Trophoblast cell (in vitro differentiated cells and primary cell): ENCODE data around the gene AUTS2.
A peak's percentile ranks its signal among the peaks of the same experiment; 100 is the strongest.

Experiments
- DNase-seq, 2 donors: peaks; one replicate each; pipeline ENCODE4 v3.0.0-alpha.2; 2016
- H2AFZ ChIP-seq: 2 replicates; pipeline ENCODE4 v1.6.1; 2013; ENCODE audit warnings: low read length, moderate library complexity, mild to moderate bottlenecking; ENCODE audit not compliant: insufficient read depth, poor library complexity
- H2AK5ac ChIP-seq: 2 replicates; pipeline ENCODE4 v1.6.1; 2013; ENCODE audit warnings: mild to moderate bottlenecking, low read length
- H2BK120ac ChIP-seq: 2 replicates; pipeline ENCODE4 v1.6.1; 2013; ENCODE audit warnings: low read length, mild to moderate bottlenecking, moderate library complexity; ENCODE audit not compliant: insufficient read depth, poor library complexity
- H2BK12ac ChIP-seq: 2 replicates; pipeline ENCODE4 v1.6.1; 2013; ENCODE audit warnings: mild to moderate bottlenecking, low read length, moderate library complexity
- H2BK5ac ChIP-seq: 2 replicates; pipeline ENCODE4 v1.6.1; 2013; ENCODE audit warnings: low read length, low read depth, moderate library complexity, mild to moderate bottlenecking; ENCODE audit not compliant: poor library complexity
- H3K14ac ChIP-seq: 2 replicates; pipeline ENCODE4 v1.6.1; 2013; ENCODE audit warnings: mild to moderate bottlenecking, low read length
- H3K18ac ChIP-seq: 2 replicates; pipeline ENCODE4 v1.6.1; 2013; ENCODE audit warnings: mild to moderate bottlenecking, low read length
- H3K23ac ChIP-seq: 2 replicates; pipeline ENCODE4 v1.6.1; 2013; ENCODE audit warnings: low read length
- H3K27ac ChIP-seq: 2 replicates; pipeline ENCODE4 v1.5.1; 2013; ENCODE audit warnings: low read depth, mild to moderate bottlenecking, inconsistent platforms, low read length, moderate library complexity
- H3K27me3 ChIP-seq: 2 replicates; pipeline ENCODE4 v1.6.1; 2013; ENCODE audit warnings: inconsistent platforms, mild to moderate bottlenecking, low read length, moderate library complexity; ENCODE audit not compliant: insufficient read depth
- H3K36me3 ChIP-seq, 2 experiments: 1 replicate in 1 of 2; 2 replicates in 1 of 2; pipeline ENCODE4 v1.6.1; 2013; ENCODE audit warnings: low read length in 2 of 2, mild to moderate bottlenecking in 2 of 2, moderate library complexity in 1 of 2; ENCODE audit not compliant: insufficient read depth in 2 of 2, control insufficient read depth in 1 of 2
- H3K4ac ChIP-seq: 2 replicates; pipeline ENCODE4 v1.6.1; 2013; ENCODE audit warnings: low read depth, mild to moderate bottlenecking, low read length, moderate library complexity
- H3K4me1 ChIP-seq, 2 experiments: 1 replicate in 1 of 2; 2 replicates in 1 of 2; pipeline ENCODE4 v1.6.1; 2013; ENCODE audit warnings: low read length in 2 of 2, mild to moderate bottlenecking in 2 of 2, moderate library complexity in 1 of 2; ENCODE audit not compliant: insufficient read depth in 2 of 2, control insufficient read depth in 1 of 2
- H3K4me2 ChIP-seq: 2 replicates; pipeline ENCODE4 v1.6.1; 2013; ENCODE audit warnings: inconsistent platforms, mild to moderate bottlenecking, low read length, moderate library complexity
- H3K4me3 ChIP-seq: 2 replicates; pipeline ENCODE4 v1.5.1; 2013; ENCODE audit warnings: mild to moderate bottlenecking, low read depth, low read length, inconsistent platforms
- H3K79me1 ChIP-seq: one replicate; pipeline ENCODE4 v1.6.1; 2013; ENCODE audit warnings: low read length
- H3K79me2 ChIP-seq: 2 replicates; pipeline ENCODE4 v1.6.1; 2013; ENCODE audit warnings: low read length, mild to moderate bottlenecking; ENCODE audit not compliant: control insufficient read depth, insufficient read depth, poor library complexity
- H3K9ac ChIP-seq: 2 replicates; pipeline ENCODE4 v1.6.1; 2013; ENCODE audit warnings: mild to moderate bottlenecking, low read length
- H3K9me3 ChIP-seq: 2 replicates; pipeline ENCODE4 v1.6.1; 2013; ENCODE audit warnings: low read depth, mild to moderate bottlenecking, control low read depth, inconsistent platforms, low read length; ENCODE audit not compliant: insufficient read depth
- H4K12ac ChIP-seq: 2 replicates; pipeline ENCODE4 v1.6.1; 2013; ENCODE audit warnings: low read depth, mild to moderate bottlenecking, low read length, moderate library complexity
- H4K8ac ChIP-seq: 2 replicates; pipeline ENCODE4 v1.6.1; 2013; ENCODE audit warnings: low read depth, mild to moderate bottlenecking, low read length, moderate library complexity
- H4K91ac ChIP-seq: one replicate; pipeline ENCODE4 v1.6.1; 2013; ENCODE audit warnings: low read depth, mild to moderate bottlenecking, low read length, moderate library complexity
- WGBS: extraction: QIAGEN DNeasy Blood & Tissue Kit; methylation state at CpG from one replicate; pipeline ENCODE4 v1.1.7; 2013; ENCODE audit warnings: missing lambda C conversion rate; ENCODE audit not compliant: insufficient read length, insufficient coverage; ENCODE audit errors: extremely low coverage; 5-methylcytosine and 5-hydroxymethylcytosine counted together

AUTS2 gene

GRCh38 chr7:70694434-70694970, 1096.2 kb downstream of the AUTS2 start:
- WGBS, result no CpG with 5 or more reads among the region's 80 CpGs
- Histone ChIP-seq H2AFZ (peak overlapping the region; percentile 48), H4K8ac (peak overlapping the region; percentile 78), H3K27ac (no peak overlapping the region), H3K4me1 (no peaks in the 10 kb centered on the region), H3K79me1 (peaks cover 14% of the 10 kb centered on the region), H3K36me3 (no peaks in the 10 kb centered on the region), H4K12ac (no peak overlapping the region), H3K27me3 (peaks cover 9% of the 10 kb centered on the region), H3K23ac (no peak overlapping the region), H2AK5ac (no peak overlapping the region), H3K4ac (no peak overlapping the region), H2BK5ac (peak overlapping the region; percentile 27), H4K91ac (peak overlapping the region; percentile 72), H2BK120ac (peak overlapping the region; percentile 80), H3K4me3 (peak overlapping the region; percentile 96), H3K79me2 (peaks cover 7% of the 10 kb centered on the region), H3K9me3 (no peaks in the 10 kb centered on the region), H3K4me2 (peak overlapping the region; percentile 86), H3K14ac (peak overlapping the region; percentile 59), H2BK12ac (no peak overlapping the region), H3K9ac (peak overlapping the region; percentile 98), H3K18ac (peak overlapping the region; percentile 23)
- DNase-seq, result peak in 1 of 2 donors; percentile 3

- peak overlapping the region; percentile 86 for H3K4me2 ChIP-seq
- no peak for DNase-seq
- no peak overlapping the region for H2BK12ac ChIP-seq
- peak overlapping the region; percentile 27 for H2BK5ac ChIP-seq
- WGBS, result 100% methylated on average over 2 of the region's 77 CpGs
- H4K91ac ChIP-seq, result peak overlapping the region; percentile 30
- no peak overlapping the region for H3K27ac ChIP-seq
- H2AK5ac ChIP-seq, result no peak overlapping the region
- peak overlapping the region; percentile 88 for H3K14ac ChIP-seq
- peaks cover 7% of the 10 kb centered on the region for H3K79me2 ChIP-seq
- H3K4ac ChIP-seq, result peak overlapping the region; percentile 39
- H3K36me3 ChIP-seq, result peaks cover 0 to 3% of the 10 kb centered on the region in 2 experiments
- peaks cover 14% of the 10 kb centered on the region for H3K79me1 ChIP-seq
- H3K23ac ChIP-seq, result no peak overlapping the region
- H3K4me3 ChIP-seq, result peak overlapping the region; percentile 96
- peak overlapping the region; percentile 18 for H2BK120ac ChIP-seq
- H2AFZ ChIP-seq, result peak overlapping the region; percentile 75
- peak overlapping the region; percentile 98 for H3K9ac ChIP-seq
- peak overlapping the region; percentile 14 for H4K12ac ChIP-seq
- H3K4me1 ChIP-seq, result no peaks in the 10 kb centered on the region
- no peaks in the 10 kb centered on the region for H3K9me3 ChIP-seq
- H3K18ac ChIP-seq, result peak overlapping the region; percentile 63
- H4K8ac ChIP-seq, result peak overlapping the region; percentile 46
- peaks cover 9% of the 10 kb centered on the region for H3K27me3 ChIP-seq
Measured at GRCh38 chr7:70694971-70695794, 1096.9 kb downstream of the AUTS2 start.

GRCh38 chr7:70695795-70696083, 1097.5 kb downstream of the AUTS2 start:
- no peak overlapping the region for H3K4ac ChIP-seq
- no peak overlapping the region for H4K12ac ChIP-seq
- peak overlapping the region; percentile 86 for H3K4me2 ChIP-seq
- no peak overlapping the region for H3K14ac ChIP-seq
- H4K91ac ChIP-seq, result no peak overlapping the region
- H3K9ac ChIP-seq, result peak overlapping the region; percentile 71
- no peaks in the 10 kb centered on the region for H3K4me1 ChIP-seq
- H3K23ac ChIP-seq, result no peak overlapping the region
- H3K27ac ChIP-seq, result no peak overlapping the region
- no peak overlapping the region for H2AK5ac ChIP-seq
- H2AFZ ChIP-seq, result no peak overlapping the region
- H2BK120ac ChIP-seq, result no peak overlapping the region
- no peak for DNase-seq
- H3K18ac ChIP-seq, result no peak overlapping the region
- H3K9me3 ChIP-seq, result no peaks in the 10 kb centered on the region
- no peak overlapping the region for H2BK5ac ChIP-seq
- H3K4me3 ChIP-seq, result peak overlapping the region; percentile 61
- H3K79me2 ChIP-seq, result peaks cover 7% of the 10 kb centered on the region
- peaks cover 9% of the 10 kb centered on the region for H3K27me3 ChIP-seq
- H3K36me3 ChIP-seq, result peaks cover 0 to 3% of the 10 kb centered on the region in 2 experiments
- H2BK12ac ChIP-seq, result no peak overlapping the region
- no CpG with 5 or more reads among the region's 9 CpGs for WGBS
- no peak overlapping the region for H4K8ac ChIP-seq
- peaks cover 14% of the 10 kb centered on the region for H3K79me1 ChIP-seq

- Histone ChIP-seq H3K27ac (no peak overlapping the region), H4K91ac (no peak overlapping the region), H3K4me3 (peak overlapping the region; percentile 56), H3K79me2 (peaks cover 7% of the 10 kb centered on the region), H3K4me1 (no peaks in the 10 kb centered on the region), H3K27me3 (peaks cover 9% of the 10 kb centered on the region), H3K18ac (no peak overlapping the region), H2BK12ac (no peak overlapping the region), H3K4me2 (peak overlapping the region; percentile 86), H3K23ac (no peak overlapping the region), H3K9ac (no peak overlapping the region), H3K9me3 (no peaks in the 10 kb centered on the region), H3K79me1 (peaks cover 14% of the 10 kb centered on the region), H4K8ac (no peak overlapping the region), H2AK5ac (no peak overlapping the region), H3K36me3 (peaks cover 0 to 3% of the 10 kb centered on the region in 2 experiments), H2BK5ac (no peak overlapping the region), H2BK120ac (no peak overlapping the region), H2AFZ (no peak overlapping the region), H4K12ac (no peak overlapping the region), H3K4ac (no peak overlapping the region), H3K14ac (no peak overlapping the region)
- DNase-seq, result no peak
- no CpG with 5 or more reads among the region's 10 CpGs for WGBS
Measured at GRCh38 chr7:70696201-70696754, 1098.0 kb downstream of the AUTS2 start.
